Left ventricle myocardium inferior (tissue), 1 donor: ENCODE results near the gene PPP2R2B. TPM values are rescaled to one million over a fixed set of nuclear protein-coding genes. Genes with fewer than 3 reads are reported as not detected.

Experiments used
- DNase-seq: peaks from one replicate; pipeline ENCODE4 v3.0.0-alpha.2; 2020
- H3K27ac ChIP-seq: fragments of 200-600 bp; replicated peaks from 2 replicates; pipeline ENCODE4 v1.8.0; 2021
- H3K27me3 ChIP-seq: fragments of 200-600 bp; 2 replicates; pipeline ENCODE4 v1.8.0; 2021; ENCODE audit warnings: low read depth
- H3K36me3 ChIP-seq: fragments of 200-600 bp; 2 replicates; pipeline ENCODE4 v1.8.0; 2021
- H3K4me1 ChIP-seq: fragments of 200-600 bp; 2 replicates; pipeline ENCODE4 v1.8.0; 2021
- H3K4me3 ChIP-seq: fragments of 200-600 bp; 2 replicates; pipeline ENCODE4 v1.8.0; 2021; ENCODE audit warnings: mild to moderate bottlenecking, moderate library complexity
- H3K9me3 ChIP-seq: fragments of 200-600 bp; replicated peaks from 2 replicates; pipeline ENCODE4 v1.8.0; 2021
- CTCF ChIP-seq: fragments of 200-600 bp; IDR thresholded peaks from 2 replicates; pipeline ENCODE4 v1.8.0; 2021; ENCODE audit warnings: antibody characterized with exemption, mild to moderate bottlenecking, borderline replicate concordance
- intact Hi-C: fragments of 100-400 bp; cut with micrococcal nuclease; formaldehyde crosslinking; loops from one replicate; pipeline ENCODE4 v1.11.0; 2022
- total RNA-seq: library from RNA; stranded (reverse); fragmentation: NEBNext Ultra II Directional; extraction: Animal tissue kit (Norgen Biotek cat#: 25700); gene quantifications from one replicate; pipeline ENCODE4 v1.2.1, GENCODE V29; 2021
- donor health status: DM: no; HTN: yes; CAD: no; lungs with severe emphysema.

Gene PPP2R2B
- total RNA-seq, 1 donor from 2014 or later = 0.11 TPM

- DNase-seq = no peak
- H3K36me3 ChIP-seq = no peaks in the 10 kb centered on the region
- no peaks in the 10 kb centered on the region for H3K9me3 ChIP-seq
- no peaks in the 10 kb centered on the region for H3K4me1 ChIP-seq
- no peak for TF ChIP-seq CTCF
- no peak overlapping the region for H3K27ac ChIP-seq
- no peak overlapping the region for H3K4me3 ChIP-seq
- H3K27me3 ChIP-seq = peaks cover 7% of the 10 kb centered on the region
- intact Hi-C loops = no loop called here
Observed at GRCh38 chr5:146671561-146672295, 206.8 kb downstream of the PPP2R2B start.

GRCh38 chr5:146669656-146670055, 208.9 kb downstream of the PPP2R2B start:
- no peaks in the 10 kb centered on the region for H3K36me3 ChIP-seq
- no peak for TF ChIP-seq CTCF
- no peak overlapping the region for H3K27ac ChIP-seq
- H3K4me1 ChIP-seq = no peaks in the 10 kb centered on the region
- H3K27me3 ChIP-seq = no peaks in the 10 kb centered on the region
- intact Hi-C loops = no loop called here
- H3K9me3 ChIP-seq = no peaks in the 10 kb centered on the region
- DNase-seq = no peak
- H3K4me3 ChIP-seq = no peak overlapping the region

- DNase-seq = no peak
- TF ChIP-seq CTCF = no peak
- intact Hi-C loops = no loop called here
- peak overlapping the region; percentile 36 for H3K27ac ChIP-seq
- H3K9me3 ChIP-seq = no peaks in the 10 kb centered on the region
- H3K36me3 ChIP-seq = no peaks in the 10 kb centered on the region
- no peaks in the 10 kb centered on the region for H3K27me3 ChIP-seq
- H3K4me1 ChIP-seq = no peaks in the 10 kb centered on the region
- no peak overlapping the region for H3K4me3 ChIP-seq
Observed at GRCh38 chr5:146667633-146668272, 210.8 kb downstream of the PPP2R2B start.

GRCh38 chr5:146662229-146662628, 216.3 kb downstream of the PPP2R2B start:
- Histone ChIP-seq H3K4me3 (no peak overlapping the region), H3K27ac (no peak overlapping the region), H3K27me3 (no peaks in the 10 kb centered on the region), H3K4me1 (no peaks in the 10 kb centered on the region), H3K36me3 (no peaks in the 10 kb centered on the region), H3K9me3 (no peaks in the 10 kb centered on the region)
- DNase-seq = no peak
- intact Hi-C loops = no loop called here
- TF ChIP-seq CTCF = peak; percentile 45

GRCh38 chr5:146660376-146660960, 218.1 kb downstream of the PPP2R2B start:
- H3K9me3 ChIP-seq = no peaks in the 10 kb centered on the region
- no peak for TF ChIP-seq CTCF
- H3K27me3 ChIP-seq = no peaks in the 10 kb centered on the region
- no peaks in the 10 kb centered on the region for H3K4me1 ChIP-seq
- no peaks in the 10 kb centered on the region for H3K36me3 ChIP-seq
- intact Hi-C loops = no loop called here
- no peak overlapping the region for H3K4me3 ChIP-seq
- no peak overlapping the region for H3K27ac ChIP-seq
- DNase-seq = no peak
